Measurements from ENCODE around the gene PIGT.

The PIGT gene

GRCh38 chr20:45402946-45403345 lies 13.0 kb upstream of the PIGT start:
- no peak for DNase-seq

- DNase-seq: no peak
Measured at GRCh38 chr20:45404438-45404837, 11.5 kb upstream of the PIGT start.

GRCh38 chr20:45405571-45406259 lies 10.2 kb upstream of the PIGT start:
- no peak for DNase-seq

GRCh38 chr20:45406260-45407066 lies 9.5 kb upstream of the PIGT start:
- peak; percentile 61 for DNase-seq

- DNase-seq: peak; percentile 35
Measured at GRCh38 chr20:45407067-45407745, 8.7 kb upstream of the PIGT start.

GRCh38 chr20:45407783-45408645 lies 7.9 kb upstream of the PIGT start, which contains the start of gene DBNDD2:
DBNDD2 (plus strand) TSS chr20:45408289; CDS start chr20:45408468, 179 bp downstream.
- peak; percentile 32 for DNase-seq

GRCh38 chr20:45408646-45409213 lies 7.2 kb upstream of the PIGT start:
- DNase-seq: no peak

- DNase-seq: no peak
Measured at GRCh38 chr20:45409521-45410272, 6.2 kb upstream of the PIGT start.

- DNase-seq: no peak
Measured at GRCh38 chr20:45410887-45411286, 5.1 kb upstream of the PIGT start.

GRCh38 chr20:45412653-45413052 lies 3.3 kb upstream of the PIGT start:
- DNase-seq: no peak

- no peak for DNase-seq
Measured at GRCh38 chr20:45413479-45413878, 2.5 kb upstream of the PIGT start.

- no peak for DNase-seq
Measured at GRCh38 chr20:45416917-45417316, 976 bp downstream of the PIGT start.

GRCh38 chr20:45419188-45420091 lies 3.5 kb downstream of the PIGT start:
- DNase-seq: no peak

- DNase-seq: no peak
Measured at GRCh38 chr20:45420125-45420524, 4.2 kb downstream of the PIGT start.

GRCh38 chr20:45423700-45424099 lies 7.8 kb downstream of the PIGT start:
- no peak for DNase-seq

GRCh38 chr20:45425561-45425960 lies 9.6 kb downstream of the PIGT start:
- no peak for DNase-seq

- no peak for DNase-seq
Measured at GRCh38 chr20:45426320-45427016, 10.5 kb downstream of the PIGT start.

- DNase-seq: no peak
Measured at GRCh38 chr20:45427236-45428149, 11.6 kb downstream of the PIGT start.

- no peak for DNase-seq
Measured at GRCh38 chr20:45429618-45430017, 13.7 kb downstream of the PIGT start.
